C4-2B (cell line): ENCODE results near the gene TULP3.

Source experiments
- CTCF ChIP-seq: fragments of 450-650 bp; conservative IDR thresholded peaks from 2 replicates; pipeline ENCODE4 v1.5.1; 2017; ENCODE audit warnings: mild to moderate bottlenecking
- ZFX ChIP-seq: fragments of 450-650 bp; IDR thresholded peaks from 2 replicates; pipeline ENCODE4 v1.6.1; 2017

GRCh38 chr12:2959505-2960389 lies 69.1 kb downstream of the TULP3 start:
- no peak for TF ChIP-seq CTCF
- peak; percentile 50; the same call in 1 of the 2 replicates for TF ChIP-seq ZFX
